Sigmoid colon (tissue), 4 donors: ENCODE results near the gene CLMN.

Source experiments
- CTCF ChIP-seq, 4 experiments: fragments of 450-650 bp in 3 of 4; fragments of 200-600 bp in 1 of 4; IDR thresholded peaks; one replicate each; pipeline ENCODE4 v1.5.1; 2016 to 2019; ENCODE audit warnings: antibody characterized with exemption in 4 of 4, mild to moderate bottlenecking in 3 of 4, moderate library complexity in 2 of 4
- POLR2A ChIP-seq, 2 donors: fragments of 450-650 bp; IDR thresholded peaks; one replicate each; pipeline ENCODE4 v1.6.1; 2016; ENCODE audit warnings: antibody characterized with exemption in 2 of 2, mild to moderate bottlenecking in 2 of 2, moderate library complexity in 2 of 2
- POLR2AphosphoS5 ChIP-seq, 4 donors: sonication (generic); formaldehyde crosslinking; IDR thresholded peaks; one replicate each; pipeline ENCODE4 v1.6.1; 2017; ENCODE audit warnings: antibody characterized with exemption in 4 of 4

DNA sequence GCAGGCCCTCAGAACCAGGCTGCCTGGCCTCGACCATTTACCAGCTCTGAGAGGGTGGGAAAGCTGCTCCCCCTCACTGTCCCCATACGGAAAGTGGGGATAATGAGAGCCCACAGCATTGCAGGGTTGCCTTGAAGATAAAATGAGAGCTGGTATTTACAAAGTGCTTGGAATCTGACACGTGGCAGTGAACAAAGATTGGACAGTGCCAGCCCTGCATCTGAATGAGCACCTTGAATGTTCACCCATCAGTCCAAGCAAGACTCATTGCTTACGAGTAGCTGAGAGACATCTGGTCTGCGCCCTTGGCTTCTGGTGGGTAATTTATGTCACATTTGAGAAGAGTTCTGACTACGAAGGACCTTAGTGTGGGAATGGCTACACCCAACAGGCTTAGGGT lies 67.5 kb downstream of the CLMN start:
- TF ChIP-seq CTCF (IDR thresholded peaks at IDR 0.05) (no peak), POLR2AphosphoS5 (IDR thresholded peaks at IDR 0.05) (no peak), POLR2A (IDR thresholded peaks at IDR 0.05) (no peak)
